GM19025 (cell line): Measurements from ENCODE around the gene CLEC19A.

Experiments used
- ATAC-seq: cut with Tn5 transposase; IDR thresholded peaks from one replicate; pipeline ENCODE4 v1.9.1; 2021; ENCODE audit warnings: mild to moderate bottlenecking, low read depth, moderate library complexity; ENCODE audit not compliant: unreplicated experiment

CLEC19A gene

GRCh38 chr16:19285431-19285830 lies at the start of gene CLEC19A:
TSS of gene CLEC19A (plus strand) at chr16:19285731. CDS start at chr16:19285852, 121 bp downstream.
- no peak for ATAC-seq

DNA sequence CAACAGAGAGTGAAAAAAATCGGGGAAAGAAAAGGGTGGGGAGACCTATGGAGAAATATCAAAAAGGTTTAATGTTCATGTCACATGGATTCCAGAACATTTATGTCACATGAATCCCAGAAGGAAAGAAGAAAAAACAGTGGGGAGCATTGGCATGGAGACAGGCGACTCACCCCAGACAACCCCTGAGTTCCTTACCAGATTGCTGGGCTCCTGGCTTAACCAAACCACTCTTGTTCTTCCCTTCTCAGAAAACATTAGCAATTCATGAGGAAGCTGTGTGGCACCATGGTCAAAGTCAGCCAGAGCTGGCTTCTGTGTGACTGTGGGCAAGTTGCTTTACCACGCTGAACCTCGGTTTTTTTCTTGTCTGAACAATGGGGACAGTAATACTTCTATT lies 49.6 kb upstream of the CLEC19A start:
- no peak for ATAC-seq

DNA sequence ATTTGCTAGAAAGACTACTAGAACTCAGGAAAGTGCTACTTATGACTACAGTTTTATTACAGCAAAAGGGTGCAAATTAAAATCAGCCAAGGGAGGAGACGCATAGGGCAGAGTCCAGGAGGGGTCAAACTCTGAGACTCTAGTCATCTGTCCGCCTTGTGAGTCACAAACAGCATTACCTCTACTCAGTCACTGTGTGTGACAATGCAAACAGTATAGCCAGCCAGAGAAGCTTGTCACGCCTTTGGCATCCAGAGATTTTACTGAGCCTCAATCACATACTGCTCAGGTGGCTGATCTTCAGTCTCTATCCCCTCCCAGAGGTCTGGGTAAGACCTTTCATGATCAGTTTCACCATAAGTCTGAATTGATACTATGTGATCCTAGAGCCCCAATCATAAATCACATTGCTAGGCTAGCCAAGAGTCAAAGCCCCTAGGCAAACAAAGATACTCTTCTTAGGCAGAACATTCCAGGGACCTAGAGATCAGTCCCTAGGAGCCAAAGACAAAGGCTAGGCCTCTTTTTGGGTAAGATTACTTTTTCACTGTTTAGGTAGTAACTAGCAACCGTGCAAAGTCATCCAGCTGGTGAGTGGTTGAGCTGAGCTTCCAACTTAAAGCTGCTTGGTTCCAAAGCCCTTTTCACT lies 48.8 kb upstream of the CLEC19A start:
- ATAC-seq, result no peak

DNA sequence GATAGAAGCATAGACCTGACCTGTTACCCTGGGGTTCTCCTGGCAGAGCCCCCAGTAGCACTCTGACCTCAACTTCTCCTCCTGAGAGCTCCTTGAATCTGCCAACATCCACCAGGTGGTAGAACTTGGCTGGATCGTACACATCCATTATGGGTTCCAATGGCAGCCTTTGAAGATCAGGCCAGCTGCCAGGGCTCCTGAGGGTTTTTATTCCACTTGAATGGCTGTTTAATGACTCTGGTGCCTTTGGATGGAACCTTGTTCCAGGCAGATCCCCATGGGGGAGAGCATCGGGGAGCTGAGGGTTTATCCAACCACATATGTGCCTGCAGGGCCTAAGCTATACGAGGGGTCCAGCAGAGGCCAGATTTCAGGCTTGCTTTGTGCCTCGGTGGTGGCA lies 47.1 kb upstream of the CLEC19A start:
- ATAC-seq, result no peak

DNA sequence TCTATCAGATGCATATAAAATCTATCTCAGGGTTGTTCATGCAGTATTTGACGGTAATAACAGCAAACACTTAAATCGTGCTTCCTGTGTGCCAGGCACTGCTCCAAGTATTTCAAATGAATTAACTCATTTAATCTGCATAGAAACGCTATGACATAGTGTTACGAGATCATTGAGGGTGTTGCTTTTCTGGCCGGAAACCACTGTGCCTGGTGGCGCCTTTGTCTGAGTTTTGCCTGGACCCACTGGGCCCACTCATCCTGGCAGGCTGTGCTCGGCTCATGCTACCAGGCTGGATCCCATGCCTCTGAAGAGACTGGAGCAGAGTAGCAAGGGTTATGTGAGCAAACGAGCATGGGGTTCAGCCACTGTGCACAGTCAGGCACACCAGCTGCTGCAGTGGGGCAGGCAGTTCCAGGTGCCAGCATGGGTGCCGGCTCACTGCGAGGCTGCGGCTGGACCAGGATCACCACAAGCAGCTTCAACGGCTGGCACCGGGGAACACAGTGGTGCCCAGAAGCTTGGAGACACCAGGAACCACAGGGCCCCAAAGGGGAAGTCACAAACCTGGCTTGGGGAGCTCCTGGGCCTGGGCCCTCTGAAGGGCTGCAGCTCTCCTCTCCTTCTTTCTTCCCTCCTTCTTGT lies 45.9 kb upstream of the CLEC19A start:
- no peak for ATAC-seq

DNA sequence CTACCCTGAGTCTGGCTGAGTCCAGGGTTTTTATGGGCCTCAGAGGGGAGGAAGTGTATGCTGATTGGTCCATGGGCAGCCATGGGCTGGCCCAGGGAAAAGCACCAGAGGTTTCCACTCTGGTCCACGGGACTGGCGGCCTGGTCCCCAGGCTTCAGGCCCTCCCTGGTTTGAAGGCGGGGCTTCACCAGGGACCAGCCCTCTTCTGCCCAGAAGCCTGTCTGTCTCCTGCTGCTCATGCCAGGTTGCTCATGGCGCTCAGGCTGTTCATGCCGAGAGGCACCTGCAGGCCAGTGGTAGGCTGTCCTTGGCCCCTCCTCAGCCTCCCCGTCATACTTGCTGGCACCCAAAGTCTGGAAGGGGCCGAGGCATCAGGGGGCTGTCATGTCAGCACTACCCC lies 45.0 kb upstream of the CLEC19A start:
- no peak for ATAC-seq

DNA sequence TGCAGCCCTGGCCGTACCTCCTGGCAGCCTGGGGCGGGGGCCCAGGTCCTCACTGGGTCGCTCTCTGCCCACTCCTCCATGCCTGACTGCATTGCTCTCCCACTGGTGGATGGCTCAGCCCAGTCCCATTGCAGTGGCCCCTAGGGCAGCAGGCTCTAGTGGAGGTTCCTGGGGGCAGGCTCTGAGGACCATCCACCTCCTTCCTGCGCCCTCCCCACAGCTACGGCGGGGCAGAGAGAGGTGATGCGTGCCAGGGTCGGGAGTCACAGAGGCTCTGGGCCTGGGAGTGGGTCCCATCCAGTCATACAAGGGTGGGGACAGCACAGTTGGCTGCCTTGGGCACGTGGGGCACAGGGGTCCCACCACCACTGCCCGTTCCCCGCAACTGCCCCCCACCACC lies 44.0 kb upstream of the CLEC19A start:
- ATAC-seq, result no peak

GRCh38 chr16:19242186-19242585 lies 43.3 kb upstream of the CLEC19A start:
- no peak for ATAC-seq

DNA sequence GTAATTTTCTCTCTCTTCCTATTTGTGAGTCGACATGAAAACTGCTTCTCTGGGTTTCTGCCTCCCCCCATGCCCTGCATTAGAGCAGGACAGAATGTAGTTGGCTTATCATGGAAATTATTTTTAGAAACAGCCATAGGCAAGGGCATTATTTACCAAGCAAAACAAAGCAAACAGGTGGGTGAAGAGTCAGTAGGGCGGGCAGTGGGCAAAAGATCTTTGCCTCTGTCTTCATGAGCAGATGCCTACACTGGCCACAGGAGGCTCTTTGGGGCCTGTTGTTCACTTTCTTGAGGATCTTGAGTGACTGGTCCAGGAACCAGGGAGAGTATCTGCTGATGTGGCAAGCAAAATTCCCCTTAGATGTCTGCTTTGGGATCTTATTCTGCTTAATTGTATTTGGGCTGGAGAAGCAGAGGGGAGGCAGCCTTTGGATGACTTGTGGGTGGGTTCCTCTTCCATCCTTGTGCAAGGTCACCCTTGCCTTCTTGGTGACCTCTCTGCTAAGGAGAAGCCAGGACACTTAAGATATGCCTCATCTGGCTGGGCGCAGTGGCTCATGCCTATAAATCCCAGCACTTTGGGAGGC lies 42.5 kb upstream of the CLEC19A start:
- ATAC-seq, result no peak

GRCh38 chr16:19245326-19245925 lies 40.1 kb upstream of the CLEC19A start:
- ATAC-seq, result no peak

GRCh38 chr16:19252904-19253303 lies 32.6 kb upstream of the CLEC19A start:
- no peak for ATAC-seq

GRCh38 chr16:19254611-19255010 lies 30.9 kb upstream of the CLEC19A start:
- ATAC-seq, result no peak

DNA sequence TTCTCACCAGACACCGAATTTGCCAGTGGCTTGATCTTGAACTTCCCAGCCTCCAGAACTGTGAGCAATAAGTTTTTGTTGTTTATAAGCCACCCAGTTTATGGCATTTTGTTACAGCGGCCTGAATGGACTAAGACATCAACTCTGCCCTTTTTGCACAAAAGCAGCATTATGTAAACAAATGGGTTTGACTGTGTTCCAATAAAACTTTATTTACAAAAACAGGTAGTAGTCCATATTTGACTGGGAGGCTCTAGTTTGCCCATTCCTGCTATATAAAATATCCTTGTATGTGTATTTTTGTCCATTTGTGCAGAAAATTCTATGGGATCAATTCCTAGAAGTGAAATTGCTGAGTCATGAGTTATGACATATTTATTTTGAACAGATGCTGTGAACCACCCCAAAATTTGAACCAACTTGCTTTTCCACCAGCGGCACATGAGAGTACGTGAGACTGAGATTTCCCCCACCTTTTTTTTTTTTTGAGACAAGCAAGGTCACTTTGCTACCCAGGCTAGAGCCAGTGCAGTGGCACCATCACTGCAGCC lies 21.3 kb upstream of the CLEC19A start:
- ATAC-seq, result no peak

DNA sequence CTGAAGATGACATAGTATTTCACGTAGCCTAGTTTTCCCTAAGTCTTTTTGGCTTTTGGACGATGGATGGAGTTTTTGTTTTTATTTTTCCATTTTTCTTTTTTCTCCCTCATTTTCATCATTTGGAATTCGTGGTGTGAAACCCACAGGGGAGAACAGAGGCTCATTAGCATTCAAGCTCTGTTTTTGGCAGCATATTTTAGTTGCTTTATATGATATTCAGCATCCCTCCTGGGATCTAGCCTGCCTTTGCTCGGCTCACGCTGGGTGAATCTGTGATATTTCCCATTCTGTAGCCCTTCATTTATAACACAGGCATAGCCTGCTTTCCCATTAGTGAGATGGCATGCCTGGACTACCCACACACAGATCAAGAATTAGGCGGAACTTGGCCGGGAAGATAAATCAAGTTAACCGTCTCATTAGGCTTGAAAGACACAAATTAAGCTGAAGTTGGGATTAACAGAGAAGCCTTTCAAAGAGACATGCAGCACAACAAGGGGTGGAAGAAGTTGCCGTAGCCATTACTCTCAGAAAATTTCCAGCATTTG lies 20.1 kb upstream of the CLEC19A start:
- ATAC-seq, result no peak

DNA sequence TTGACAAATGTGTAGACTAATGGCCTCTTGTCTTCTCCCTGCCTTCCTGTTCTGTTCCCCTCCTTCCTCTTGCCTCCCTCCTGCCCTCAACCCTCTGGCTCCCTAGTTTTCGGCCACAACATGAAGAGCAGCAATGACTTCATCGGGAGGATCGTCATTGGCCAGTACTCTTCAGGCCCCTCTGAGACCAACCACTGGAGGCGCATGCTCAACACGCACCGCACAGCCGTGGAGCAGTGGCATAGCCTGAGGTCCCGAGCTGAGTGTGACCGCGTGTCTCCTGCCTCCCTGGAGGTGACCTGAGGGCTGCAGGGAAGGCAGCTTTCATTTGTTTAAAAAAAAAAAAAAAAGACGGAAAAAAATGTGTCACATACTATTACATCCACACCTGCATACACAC lies 18.8 kb upstream of the CLEC19A start:
- ATAC-seq, result no peak

DNA sequence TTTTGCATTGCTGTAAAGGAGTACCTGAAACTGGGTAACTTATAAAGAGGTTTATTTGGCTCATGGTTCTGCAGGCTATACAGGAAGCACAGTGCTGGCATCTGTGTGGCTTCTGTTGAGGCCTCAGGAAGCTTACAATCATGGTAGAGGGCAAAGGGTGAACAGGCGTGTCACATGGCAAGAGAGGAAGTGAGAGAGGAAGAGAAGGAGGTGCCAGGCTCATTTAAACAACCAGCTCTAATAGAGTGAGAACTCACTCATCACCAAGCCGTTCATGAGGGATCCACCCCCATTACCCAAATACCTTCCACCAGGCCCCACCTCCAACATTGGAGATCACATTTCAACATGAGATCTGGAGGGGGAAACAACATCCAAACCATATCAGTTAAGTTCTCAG lies 16.4 kb upstream of the CLEC19A start:
- no peak for ATAC-seq

GRCh38 chr16:19274165-19274797 lies 11.2 kb upstream of the CLEC19A start:
- ATAC-seq, result no peak

GRCh38 chr16:19278403-19278802 lies 7.1 kb upstream of the CLEC19A start:
- ATAC-seq, result no peak

GRCh38 chr16:19281246-19281645 lies 4.3 kb upstream of the CLEC19A start:
- no peak for ATAC-seq

DNA sequence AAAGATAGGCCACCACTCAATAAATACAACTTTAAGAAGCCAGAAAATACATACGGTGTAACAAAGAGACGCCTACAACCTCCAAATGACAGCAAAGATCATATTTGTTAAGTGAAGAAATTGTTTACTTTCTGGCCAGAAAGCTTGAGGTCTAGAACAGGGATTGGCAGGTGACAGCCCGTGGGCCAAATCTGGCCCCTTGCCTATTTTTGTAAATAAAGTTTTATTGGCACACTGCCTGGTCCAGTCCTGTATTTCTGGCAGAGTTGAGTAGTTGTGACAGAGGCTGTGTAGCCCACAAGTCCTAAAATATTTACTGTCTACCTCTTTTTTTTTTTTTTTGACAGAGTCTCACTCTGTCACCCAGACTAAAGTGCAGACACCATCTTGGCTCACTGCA lies 3.4 kb upstream of the CLEC19A start:
- no peak for ATAC-seq

DNA sequence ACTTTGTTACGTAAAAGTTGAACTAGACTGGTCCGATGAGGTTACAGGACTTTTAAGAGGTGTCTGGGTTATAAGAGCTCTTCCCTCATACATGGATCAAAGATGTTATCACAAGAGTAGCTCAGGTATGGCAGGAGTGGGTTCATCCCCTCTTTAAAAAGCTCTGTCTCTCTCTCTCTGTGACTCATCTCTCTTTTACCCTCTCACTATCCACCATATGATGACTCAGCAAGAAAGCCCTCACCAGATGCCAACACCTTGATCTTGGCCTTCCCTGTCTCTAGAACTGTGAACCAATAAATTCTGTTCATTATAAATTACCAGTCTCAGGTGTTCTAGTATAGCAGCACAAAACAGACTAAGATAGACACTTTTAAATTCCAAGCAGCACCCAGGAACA lies 1.9 kb upstream of the CLEC19A start:
- no peak for ATAC-seq
